Mesodermal cell (in vitro differentiated cells): Measurements from ENCODE around the gene EFS.

ENCODE experiments used
- H3K27ac ChIP-seq: 2 replicates; pipeline ENCODE4 v1.7.0; 2013; ENCODE audit warnings: mild to moderate bottlenecking, low read depth, low read length, moderate library complexity; ENCODE audit not compliant: severe bottlenecking
- H3K36me3 ChIP-seq: 2 replicates; pipeline ENCODE4 v1.7.1; 2013; ENCODE audit warnings: mild to moderate bottlenecking, low read length, moderate library complexity; ENCODE audit not compliant: control insufficient read depth, insufficient read depth
- H3K4me1 ChIP-seq: one replicate; pipeline ENCODE4 v1.7.1; 2013; ENCODE audit warnings: mild to moderate bottlenecking, low read length; ENCODE audit not compliant: insufficient read depth, control insufficient read depth, poor library complexity, severe bottlenecking
- H3K4me3 ChIP-seq: 2 replicates; pipeline ENCODE4 v1.7.0; 2013; ENCODE audit warnings: low read length, control low read depth, mild to moderate bottlenecking; ENCODE audit not compliant: insufficient read depth, poor library complexity, severe bottlenecking; ENCODE audit errors: extremely low read depth
- H3K9me3 ChIP-seq: 2 replicates; pipeline ENCODE4 v1.7.1; 2013; ENCODE audit warnings: mild to moderate bottlenecking, low read length, moderate library complexity; ENCODE audit not compliant: control insufficient read depth
- WGBS, 2 experiments: methylation state at CpG; one replicate each; pipeline ENCODE4 v1.1.5; 2013; ENCODE audit warnings: missing lambda C conversion rate in 2 of 2; ENCODE audit not compliant: insufficient coverage in 2 of 2; 5-methylcytosine and 5-hydroxymethylcytosine counted together

The EFS gene

GRCh38 chr14:23356662-23357061 lies 8.3 kb downstream of the EFS start:
- WGBS, 2 experiments = 84 to 94% methylated on average over 3 to 4 of the region's 4 CpGs
- Histone ChIP-seq H3K36me3 (peaks cover 46% of the 10 kb centered on the region), H3K4me3 (no peak overlapping the region), H3K9me3 (no peaks in the 10 kb centered on the region), H3K4me1 (no peaks in the 10 kb centered on the region), H3K27ac (no peak overlapping the region)

- Histone ChIP-seq H3K36me3 (peaks cover 46% of the 10 kb centered on the region), H3K4me3 (no peak overlapping the region), H3K27ac (no peak overlapping the region), H3K9me3 (no peaks in the 10 kb centered on the region), H3K4me1 (no peaks in the 10 kb centered on the region)
- 90 to 100% methylated on average over 1 of the region's 6 CpGs for WGBS, 2 experiments
Observed at GRCh38 chr14:23355871-23356435, 9.0 kb downstream of the EFS start.

GRCh38 chr14:23354990-23355389 lies 10.0 kb downstream of the EFS start:
- no peak overlapping the region for H3K27ac ChIP-seq
- no peaks in the 10 kb centered on the region for H3K9me3 ChIP-seq
- 92% methylated on average over 4 to 5 of the region's 6 CpGs for WGBS, 2 experiments
- no peaks in the 10 kb centered on the region for H3K4me1 ChIP-seq
- H3K36me3 ChIP-seq = peaks cover 36% of the 10 kb centered on the region
- H3K4me3 ChIP-seq = no peak overlapping the region

- no peaks in the 10 kb centered on the region for H3K4me1 ChIP-seq
- H3K4me3 ChIP-seq = no peak overlapping the region
- no peaks in the 10 kb centered on the region for H3K9me3 ChIP-seq
- no peak overlapping the region for H3K27ac ChIP-seq
- 100% methylated on average over 1 of the region's 5 CpGs for WGBS, 2 experiments
- H3K36me3 ChIP-seq = peaks cover 22% of the 10 kb centered on the region
Observed at GRCh38 chr14:23353433-23353780, 11.6 kb downstream of the EFS start.

- Histone ChIP-seq H3K27ac (peak within 1 kb of the TSS; percentile 45), H3K9me3 (no peaks in the 10 kb centered on the region), H3K36me3 (peaks cover 20% of the 10 kb centered on the region), H3K4me1 (no peaks in the 10 kb centered on the region), H3K4me3 (peak within 1 kb of the TSS; percentile 76)
- WGBS, 2 experiments = 3 to 4% methylated on average over 23 to 25 of the region's 42 CpGs
Observed at GRCh38 chr14:23352506-23353432, 12.2 kb downstream of the EFS start, which contains the start of gene SLC22A17. Gene SLC22A17 (minus strand): TSS chr14:23352887.

GRCh38 chr14:23351681-23352505 lies 13.1 kb downstream of the EFS start:
- H3K36me3 ChIP-seq = peaks cover 13% of the 10 kb centered on the region
- H3K4me1 ChIP-seq = no peaks in the 10 kb centered on the region
- H3K27ac ChIP-seq = no peak overlapping the region
- H3K4me3 ChIP-seq = peak overlapping the region; percentile 76
- H3K9me3 ChIP-seq = no peaks in the 10 kb centered on the region
- 8 to 13% methylated on average over 46 to 52 of the region's 61 CpGs for WGBS, 2 experiments

- no peaks in the 10 kb centered on the region for H3K9me3 ChIP-seq
- no peak overlapping the region for H3K27ac ChIP-seq
- WGBS, 2 experiments = 91 to 100% methylated on average over 2 to 8 of the region's 8 CpGs
- H3K4me3 ChIP-seq = no peak overlapping the region
- peaks cover 4% of the 10 kb centered on the region for H3K4me1 ChIP-seq
- H3K36me3 ChIP-seq = peaks cover 8% of the 10 kb centered on the region
Observed at GRCh38 chr14:23349156-23349845, 15.7 kb downstream of the EFS start.

GRCh38 chr14:23348297-23348655 lies 16.7 kb downstream of the EFS start:
- H3K27ac ChIP-seq = no peak overlapping the region
- peaks cover 4% of the 10 kb centered on the region for H3K4me1 ChIP-seq
- no peak overlapping the region for H3K4me3 ChIP-seq
- no peaks in the 10 kb centered on the region for H3K9me3 ChIP-seq
- WGBS, 2 experiments = 92 to 100% methylated on average over 1 to 2 of the region's 6 CpGs
- H3K36me3 ChIP-seq = peaks cover 8% of the 10 kb centered on the region

GRCh38 chr14:23347406-23348296 lies 17.3 kb downstream of the EFS start:
- H3K4me3 ChIP-seq = no peak overlapping the region
- peaks cover 4% of the 10 kb centered on the region for H3K4me1 ChIP-seq
- H3K27ac ChIP-seq = no peak overlapping the region
- peaks cover 8% of the 10 kb centered on the region for H3K36me3 ChIP-seq
- no peaks in the 10 kb centered on the region for H3K9me3 ChIP-seq
- WGBS, 2 experiments = 94% methylated on average over 5 to 16 of the region's 19 CpGs
